ENCODE results near the gene TMEM127. TPM values are rescaled to one million over a fixed set of nuclear protein-coding genes. Genes with fewer than 3 reads are reported as not detected.

The TMEM127 gene
- total RNA-seq, result 54.9 and 63.5 TPM in 2 replicates

DNA sequence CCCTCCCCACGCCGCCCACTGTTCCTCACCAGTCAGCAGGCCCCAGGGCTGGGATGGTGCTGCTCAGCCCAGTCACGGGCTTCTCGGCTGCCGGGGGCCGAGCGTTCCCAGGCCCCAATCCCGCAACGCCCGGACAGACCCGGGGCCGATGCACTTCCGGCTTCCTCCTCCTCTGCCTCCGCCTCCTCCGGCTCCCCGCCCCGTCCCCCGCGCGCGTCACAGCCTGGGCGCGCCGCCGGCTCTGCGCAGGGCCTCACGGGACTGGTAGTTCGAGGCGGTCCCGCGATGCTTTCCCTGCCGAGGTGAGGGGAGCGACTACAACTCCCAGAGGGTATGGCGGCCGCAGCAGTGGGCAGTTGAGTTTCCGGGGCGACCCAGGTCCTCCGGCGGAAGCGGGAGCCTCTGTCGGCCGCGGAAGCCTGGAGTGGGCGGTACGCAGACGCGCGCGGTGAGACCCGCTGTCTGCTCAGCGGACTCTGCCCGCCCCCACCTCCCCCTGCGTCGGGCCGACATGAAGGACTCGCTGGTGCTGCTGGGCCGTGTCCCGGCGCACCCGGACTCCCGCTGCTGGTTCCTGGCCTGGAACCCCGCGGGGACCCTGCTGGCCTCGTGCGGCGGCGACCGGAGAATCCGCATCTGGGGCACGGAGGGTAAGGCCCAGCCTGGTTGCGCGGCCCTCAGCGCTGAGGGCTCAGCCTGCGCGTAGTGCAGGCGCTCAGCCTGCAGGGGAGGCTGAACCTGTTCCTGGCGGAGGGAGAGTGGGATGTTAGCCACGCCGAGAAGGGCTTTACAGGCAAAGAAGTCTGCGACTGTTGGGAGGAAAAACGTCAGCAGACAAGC is at the start of gene TMEM127, which contains the start of gene CIAO1:
TMEM127 (minus strand) TSS at position 158 of the 840 bp plus-strand sequence. CDS start 616 bp downstream, outside the sequence.
CIAO1 (plus strand) TSS at position 386 of the 840 bp plus-strand sequence; CDS start at position 512, 126 bp downstream.
- peak within 1 kb of the TSS; percentile 91 for H3K4me3 ChIP-seq (ENCODE audit: low read depth, low read length)
- TF ChIP-seq, protein P1, sequence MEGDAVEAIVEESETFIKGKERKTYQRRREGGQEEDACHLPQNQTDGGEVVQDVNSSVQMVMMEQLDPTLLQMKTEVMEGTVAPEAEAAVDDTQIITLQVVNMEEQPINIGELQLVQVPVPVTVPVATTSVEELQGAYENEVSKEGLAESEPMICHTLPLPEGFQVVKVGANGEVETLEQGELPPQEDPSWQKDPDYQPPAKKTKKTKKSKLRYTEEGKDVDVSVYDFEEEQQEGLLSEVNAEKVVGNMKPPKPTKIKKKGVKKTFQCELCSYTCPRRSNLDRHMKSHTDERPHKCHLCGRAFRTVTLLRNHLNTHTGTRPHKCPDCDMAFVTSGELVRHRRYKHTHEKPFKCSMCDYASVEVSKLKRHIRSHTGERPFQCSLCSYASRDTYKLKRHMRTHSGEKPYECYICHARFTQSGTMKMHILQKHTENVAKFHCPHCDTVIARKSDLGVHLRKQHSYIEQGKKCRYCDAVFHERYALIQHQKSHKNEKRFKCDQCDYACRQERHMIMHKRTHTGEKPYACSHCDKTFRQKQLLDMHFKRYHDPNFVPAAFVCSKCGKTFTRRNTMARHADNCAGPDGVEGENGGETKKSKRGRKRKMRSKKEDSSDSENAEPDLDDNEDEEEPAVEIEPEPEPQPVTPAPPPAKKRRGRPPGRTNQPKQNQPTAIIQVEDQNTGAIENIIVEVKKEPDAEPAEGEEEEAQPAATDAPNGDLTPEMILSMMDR (IDR thresholded peaks at IDR 0.05; ENCODE audit: insufficient read depth, low read length, poor library complexity, severe bottlenecking), result peak; percentile 46
- peak; percentile 85 for DNase-seq (ENCODE audit: low read depth)
- peaks cover 2% of the 10 kb centered on the region for H3K36me3 ChIP-seq (ENCODE audit: control insufficient read depth, insufficient read depth, low read length)
- H3K27me3 ChIP-seq (ENCODE audit: control insufficient read depth, insufficient read depth, low read length), result no peaks in the 10 kb centered on the region

DNA sequence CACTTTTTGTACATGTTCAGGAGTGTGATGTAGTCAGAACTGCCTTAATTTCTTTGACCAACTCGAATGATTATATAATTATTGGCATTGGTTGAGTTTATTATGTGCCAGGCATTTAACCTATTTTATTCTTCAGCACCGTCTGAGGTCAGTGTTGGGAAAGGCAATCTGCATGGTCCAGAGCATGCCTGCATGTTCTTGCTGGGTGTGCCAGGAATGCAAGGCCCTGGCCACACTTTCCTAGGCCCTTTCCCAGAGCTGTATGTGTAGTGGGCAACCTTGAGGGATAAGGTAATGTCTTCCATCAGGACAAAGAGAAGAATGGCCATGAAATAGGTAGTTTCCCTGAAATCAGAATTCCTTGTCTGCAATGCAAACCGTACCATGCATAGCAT is 49.2 kb upstream of the TMEM127 start:
- TF ChIP-seq, protein P1 (IDR thresholded peaks at IDR 0.05; ENCODE audit: insufficient read depth, low read length, poor library complexity, severe bottlenecking), result no peak
- Histone ChIP-seq H3K4me3 (ENCODE audit: low read depth, low read length) (no peak overlapping the region), H3K36me3 (ENCODE audit: control insufficient read depth, insufficient read depth, low read length) (no peaks in the 10 kb centered on the region), H3K27me3 (ENCODE audit: control insufficient read depth, insufficient read depth, low read length) (no peaks in the 10 kb centered on the region)
- DNase-seq (ENCODE audit: low read depth), result no peak

- no peak for DNase-seq (ENCODE audit: low read depth)
- Histone ChIP-seq H3K4me3 (ENCODE audit: low read depth, low read length) (no peak overlapping the region), H3K36me3 (ENCODE audit: control insufficient read depth, insufficient read depth, low read length) (peaks cover 1% of the 10 kb centered on the region), H3K27me3 (ENCODE audit: control insufficient read depth, insufficient read depth, low read length) (no peaks in the 10 kb centered on the region)
- TF ChIP-seq, protein P1 (IDR thresholded peaks at IDR 0.05; ENCODE audit: insufficient read depth, low read length, poor library complexity, severe bottlenecking), result no peak
These were observed 42.5 kb upstream of the TMEM127 start for GRCh38 chr2:96308248-96308647.

DNA sequence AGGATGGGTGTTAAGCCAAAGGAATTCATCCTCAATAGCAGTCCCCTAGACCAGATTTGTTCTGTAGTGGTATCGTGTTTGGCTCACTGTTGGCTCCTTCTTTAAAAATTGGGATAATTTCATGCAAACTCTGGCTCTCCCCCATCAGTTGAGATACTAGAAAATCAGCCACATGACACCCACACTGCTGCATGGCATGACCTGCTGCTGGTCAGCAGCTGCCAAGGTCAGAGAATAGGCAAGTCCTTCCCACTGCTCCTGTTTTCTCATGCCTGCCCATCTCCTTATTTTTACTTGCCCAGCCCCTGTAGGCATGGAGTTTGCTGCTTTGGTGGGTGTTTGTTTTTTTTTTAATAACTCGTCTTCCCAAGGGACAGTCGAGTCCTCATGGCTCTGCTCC is 40.6 kb upstream of the TMEM127 start:
- H3K36me3 ChIP-seq (ENCODE audit: control insufficient read depth, insufficient read depth, low read length), result peaks cover 4% of the 10 kb centered on the region
- H3K27me3 ChIP-seq (ENCODE audit: control insufficient read depth, insufficient read depth, low read length), result no peaks in the 10 kb centered on the region
- H3K4me3 ChIP-seq (ENCODE audit: low read depth, low read length), result peak overlapping the region; percentile 73
- TF ChIP-seq, protein P1 (IDR thresholded peaks at IDR 0.05; ENCODE audit: insufficient read depth, low read length, poor library complexity, severe bottlenecking), result no peak
- no peak for DNase-seq (ENCODE audit: low read depth)

GRCh38 chr2:96305979-96306308 is 40.1 kb upstream of the TMEM127 start:
- H3K27me3 ChIP-seq (ENCODE audit: control insufficient read depth, insufficient read depth, low read length), result no peaks in the 10 kb centered on the region
- TF ChIP-seq, protein P1 (IDR thresholded peaks at IDR 0.05; ENCODE audit: insufficient read depth, low read length, poor library complexity, severe bottlenecking), result no peak
- H3K36me3 ChIP-seq (ENCODE audit: control insufficient read depth, insufficient read depth, low read length), result peaks cover 6% of the 10 kb centered on the region
- no peak for DNase-seq (ENCODE audit: low read depth)
- H3K4me3 ChIP-seq (ENCODE audit: low read depth, low read length), result peak overlapping the region; percentile 73

Measured in kidney epithelial cell (primary cell).